Lung (tissue), 12 donors: Measurements from ENCODE around the gene LMAN2L. TPM values are rescaled to one million over a fixed set of nuclear protein-coding genes. Genes with fewer than 3 reads are reported as not detected.
A peak's percentile ranks its signal among the peaks of the same experiment; 100 is the strongest.

Source experiments
- ATAC-seq: fragments of 200-7000 bp; cut with Tn5 transposase; one replicate; pipeline ENCODE4 v1.9.1; 2020; ENCODE audit warnings: moderate number of reproducible peaks; ENCODE audit not compliant: insufficient read depth, low FRiP score
- DNase-seq, 3 donors: peaks; one replicate each; pipeline ENCODE4 v3.0.0-alpha.2; 2013 to 2017
- H3K27ac ChIP-seq, 2 donors: one replicate each; pipeline ENCODE4 v1.5.1; 2013; ENCODE audit warnings: mild to moderate bottlenecking in 2 of 2, moderate library complexity in 2 of 2, control low read depth in 1 of 2, inconsistent platforms in 1 of 2, low read depth in 1 of 2, low read length in 1 of 2
- H3K27me3 ChIP-seq, 3 donors: one replicate each; pipeline ENCODE4 v1.5.1; 2013; ENCODE audit warnings: low read length in 2 of 3; ENCODE audit not compliant: control insufficient read depth in 3 of 3, insufficient read depth in 3 of 3
- H3K36me3 ChIP-seq, 4 donors: one replicate each; pipeline ENCODE4 v1.5.1; 2013; ENCODE audit warnings: low read length in 4 of 4, mild to moderate bottlenecking in 1 of 4, moderate library complexity in 1 of 4; ENCODE audit not compliant: control insufficient read depth in 4 of 4, insufficient read depth in 4 of 4
- H3K4me1 ChIP-seq, 5 donors: one replicate each; pipeline ENCODE4 v1.5.1; 2013; ENCODE audit warnings: low read length in 5 of 5, mild to moderate bottlenecking in 2 of 5, moderate library complexity in 1 of 5; ENCODE audit not compliant: control insufficient read depth in 5 of 5, insufficient read depth in 5 of 5
- H3K4me3 ChIP-seq: one replicate; pipeline ENCODE4 v1.5.1; 2013; ENCODE audit warnings: mild to moderate bottlenecking, control low read depth, moderate library complexity
- H3K9ac ChIP-seq, 2 donors: one replicate each; pipeline ENCODE4 v1.5.1; 2013; ENCODE audit warnings: low read length in 2 of 2, control low read depth in 1 of 2; ENCODE audit not compliant: insufficient read depth in 1 of 2
- H3K9me3 ChIP-seq, 4 donors: one replicate each; pipeline ENCODE4 v1.5.1; 2013; ENCODE audit warnings: low read length in 3 of 4, mild to moderate bottlenecking in 1 of 4, moderate library complexity in 1 of 4; ENCODE audit not compliant: control insufficient read depth in 4 of 4, insufficient read depth in 3 of 4
- CTCF ChIP-seq: IDR thresholded peaks from 2 replicates; pipeline ENCODE4 v1.5.1; 2012; ENCODE audit warnings: mild to moderate bottlenecking; ENCODE audit errors: control extremely low read depth, extremely low read depth
- WGBS, 2 donors: extraction: QIAGEN DNeasy Blood & Tissue Kit; methylation state at CpG; one replicate each; pipeline ENCODE4 v1.1.7; 2013; 5-methylcytosine and 5-hydroxymethylcytosine counted together
- polyA plus RNA-seq, 2 donors: library from polyadenylated mRNA; stranded (reverse); fragments of 200-250 nt; gene quantifications; one replicate each; pipeline ENCODE4 v1.2.1, GENCODE V29; 2013
- total RNA-seq, 2 donors: library from RNA; depleted of rRNA in 1 of 2; stranded (reverse); fragments of >200 nt in 1 of 2; gene quantifications; one replicate each; pipeline ENCODE4 v1.2.1, GENCODE V29; 2014 to 2021
- donor health status: control.
- donor health status: control.
- donor health status: Bipolar disorder and iron deficiency.
- donor health status: healthy.
- donor health status: DM: yes; HTN: yes; CAD: no.

LMAN2L gene
- total and polyA plus RNA-seq, 4 donors: 8.6 to 36.3 (median 16.5) TPM

GRCh38 chr2:96692094-96692971 lies 47.5 kb downstream of the LMAN2L start:
- no peak overlapping the region for H3K4me3 ChIP-seq
- no peaks in the 10 kb centered on the region for H3K36me3 ChIP-seq
- H3K27me3 ChIP-seq: no peaks in the 10 kb centered on the region
- ATAC-seq (peak; percentile 71), DNase-seq (peak in 2 of 3 donors; percentile 13 to 27)
- WGBS, 2 donors: 73 to 91% methylated on average over 13 to 14 of the region's 14 CpGs
- H3K9me3 ChIP-seq: no peaks in the 10 kb centered on the region
- H3K9ac ChIP-seq: peak overlapping the region in 1 of 2 donors; percentile 25
- peak overlapping the region in 1 of 2 donors; percentile 41 for H3K27ac ChIP-seq
- peaks cover 0 to 10% (median 2%) of the 10 kb centered on the region in 5 donors for H3K4me1 ChIP-seq
- TF ChIP-seq CTCF: no peak

GRCh38 chr2:96691022-96691612 lies 48.7 kb downstream of the LMAN2L start:
- peaks cover 0 to 12% (median 2%) of the 10 kb centered on the region in 5 donors for H3K4me1 ChIP-seq
- 92 to 95% methylated on average over 29 to 30 of the region's 30 CpGs for WGBS, 2 donors
- H3K36me3 ChIP-seq: no peaks in the 10 kb centered on the region
- no peaks in the 10 kb centered on the region for H3K27me3 ChIP-seq
- ATAC-seq: no peak
- H3K9ac ChIP-seq: no peak overlapping the region
- no peak overlapping the region for H3K4me3 ChIP-seq
- TF ChIP-seq CTCF: no peak
- DNase-seq: no peak
- H3K27ac ChIP-seq: no peak overlapping the region
- no peaks in the 10 kb centered on the region for H3K9me3 ChIP-seq

GRCh38 chr2:96690306-96691021 lies 49.4 kb downstream of the LMAN2L start:
- Histone ChIP-seq H3K36me3 (no peaks in the 10 kb centered on the region), H3K4me3 (no peak overlapping the region), H3K27ac (peak overlapping the region in 1 of 2 donors; percentile 8), H3K27me3 (no peaks in the 10 kb centered on the region), H3K4me1 (peaks cover 0 to 18% (median 7%) of the 10 kb centered on the region in 5 donors), H3K9ac (no peak overlapping the region), H3K9me3 (no peaks in the 10 kb centered on the region)
- TF ChIP-seq CTCF: no peak
- no peak for ATAC-seq
- whole genome bisulfite sequencing, 2 donors: 91 to 93% methylated on average over 16 of the region's 16 CpGs
- DNase-seq: no peak
